WTC11 (cell line): ENCODE data around the gene DENND1B. TPM values are rescaled to one million over a fixed set of nuclear protein-coding genes. Genes with fewer than 3 reads are reported as not detected.
A peak's percentile ranks its signal among the peaks of the same experiment; 100 is the strongest.

Experiments used
- ATAC-seq: fragments of 200-7000 bp; cut with Tn5 transposase; 2 replicates; pipeline ENCODE4 v1.10.0; 2021; ENCODE audit warnings: mild to moderate bottlenecking, moderate library complexity
- CTCF ChIA-PET: fragments of 300-600 bp; sonication (Branson Sonifier 250); formaldehyde crosslinking; loops from one replicate; lab custom pipeline; 2021; ENCODE audit warnings: antibody characterized with exemption; lab: Charles Lee
- POLR2A ChIA-PET: fragments of 350-600 bp; sonication (Branson Sonifier 250); formaldehyde crosslinking; loops from one replicate; lab custom pipeline; 2021; ENCODE audit warnings: antibody characterized with exemption; lab: Charles Lee
- DNase-seq: peaks from one replicate; pipeline ENCODE4 v3.0.0; 2021; ENCODE audit warnings: low spot score
- H3K27ac Mint-ChIP-seq: 2 replicates; pipeline ENCODE4 v1.8.0; 2021; ENCODE audit warnings: mixed read lengths
- H3K27me3 Mint-ChIP-seq: 2 replicates; pipeline ENCODE4 v1.8.0; 2021; ENCODE audit warnings: low read depth, mild to moderate bottlenecking, moderate library complexity, mixed read lengths
- H3K36me3 Mint-ChIP-seq: 2 replicates; pipeline ENCODE4 v1.8.0; 2021; ENCODE audit warnings: mixed read lengths
- H3K4me1 Mint-ChIP-seq: 2 replicates; pipeline ENCODE4 v1.8.0; 2022; ENCODE audit warnings: mixed read lengths
- H3K4me3 Mint-ChIP-seq: 2 replicates; pipeline ENCODE4 v1.8.0; 2021; ENCODE audit warnings: mild to moderate bottlenecking, moderate library complexity, mixed read lengths
- H3K9me3 Mint-ChIP-seq: 2 replicates; pipeline ENCODE4 v1.8.0; 2021; ENCODE audit warnings: mixed read lengths
- ATF1 ChIP-seq: sonication (generic); formaldehyde crosslinking; IDR thresholded peaks from 2 replicates; pipeline ENCODE4 v1.8.1; 2023; ENCODE audit warnings: mild to moderate bottlenecking, moderate library complexity, missing genetic modification reagents
- ELF4 ChIP-seq: sonication (generic); formaldehyde crosslinking; IDR thresholded peaks from 2 replicates; pipeline ENCODE4 v1.8.1; 2022; ENCODE audit warnings: low read depth, mild to moderate bottlenecking, moderate library complexity, missing genetic modification reagents
- EMX1 ChIP-seq: fragments of 250-450 bp; sonication (Bioruptor Pico); IDR thresholded peaks from 2 replicates; pipeline ENCODE4 v1.8.0; 2021; ENCODE audit warnings: mild to moderate bottlenecking
- ETV6 ChIP-seq: sonication (generic); formaldehyde crosslinking; IDR thresholded peaks from 2 replicates; pipeline ENCODE4 v1.8.1; 2022; ENCODE audit warnings: mild to moderate bottlenecking, missing genetic modification reagents
- FOXK1 ChIP-seq: sonication (generic); formaldehyde crosslinking; IDR thresholded peaks from 2 replicates; pipeline ENCODE4 v1.8.0; 2022; ENCODE audit warnings: mild to moderate bottlenecking, moderate library complexity, missing genetic modification reagents
- NFATC4 ChIP-seq: fragments of 250-450 bp; sonication (Bioruptor Pico); IDR thresholded peaks from 2 replicates; pipeline ENCODE4 v1.9.0; 2021; ENCODE audit warnings: mild to moderate bottlenecking
- NR2C2 ChIP-seq: sonication (generic); formaldehyde crosslinking; IDR thresholded peaks from 2 replicates; pipeline ENCODE4 v1.8.0; 2022; ENCODE audit warnings: mild to moderate bottlenecking, missing genetic modification reagents
- OVOL2 ChIP-seq: fragments of 250-450 bp; sonication (Bioruptor Pico); IDR thresholded peaks from 2 replicates; pipeline ENCODE4 v1.9.0; 2021; ENCODE audit warnings: mild to moderate bottlenecking, borderline replicate concordance
- SMAD4 ChIP-seq: sonication (generic); formaldehyde crosslinking; IDR thresholded peaks from 2 replicates; pipeline ENCODE4 v1.8.0; 2022; ENCODE audit warnings: mild to moderate bottlenecking, missing genetic modification reagents
- TP53 ChIP-seq: sonication (generic); formaldehyde crosslinking; IDR thresholded peaks from 2 replicates; pipeline ENCODE4 v1.8.1; 2023; ENCODE audit warnings: mild to moderate bottlenecking, missing genetic modification reagents
- ZNF219 ChIP-seq: sonication (generic); formaldehyde crosslinking; IDR thresholded peaks from 2 replicates; pipeline ENCODE4 v1.8.0; 2023; ENCODE audit warnings: missing genetic modification reagents, mild to moderate bottlenecking, borderline replicate concordance
- total RNA-seq: library from RNA; stranded (reverse); gene quantifications from 3 replicates; pipeline ENCODE4 v1.2.3, GENCODE V29; 2021
- TF ChIP-seq, protein P1 (sequence below): sonication (generic); formaldehyde crosslinking; IDR thresholded peaks from 2 replicates; pipeline ENCODE4 v1.8.0; 2022; ENCODE audit warnings: mild to moderate bottlenecking, missing genetic modification reagents
- TF ChIP-seq, protein P2 (sequence below): sonication (generic); formaldehyde crosslinking; IDR thresholded peaks from 2 replicates; pipeline ENCODE4 v1.8.0; 2023; ENCODE audit warnings: missing genetic modification reagents
- TF ChIP-seq, protein P3 (sequence below): sonication (generic); formaldehyde crosslinking; IDR thresholded peaks from 2 replicates; pipeline ENCODE4 v1.8.0; 2022; ENCODE audit warnings: mild to moderate bottlenecking, missing genetic modification reagents
- TF ChIP-seq, protein P4 (sequence below): fragments of 250-450 bp; sonication (Bioruptor Pico); IDR thresholded peaks from 2 replicates; pipeline ENCODE4 v1.9.0; 2021; ENCODE audit warnings: mild to moderate bottlenecking
- TF ChIP-seq, protein P5 (sequence below): fragments of 250-450 bp; sonication (Bioruptor Pico); IDR thresholded peaks from 2 replicates; pipeline ENCODE4 v2.1.2; 2022; ENCODE audit warnings: mild to moderate bottlenecking, moderate library complexity
- TF ChIP-seq, protein P6 (sequence below): sonication (generic); formaldehyde crosslinking; IDR thresholded peaks from 2 replicates; pipeline ENCODE4 v1.8.1; 2023; ENCODE audit warnings: mild to moderate bottlenecking, missing genetic modification reagents
- TF ChIP-seq, protein P7 (sequence below): sonication (generic); formaldehyde crosslinking; IDR thresholded peaks from 2 replicates; pipeline ENCODE4 v1.8.0; 2022; ENCODE audit warnings: missing genetic modification reagents
- TF ChIP-seq, protein P8 (sequence below): sonication (generic); formaldehyde crosslinking; IDR thresholded peaks from 2 replicates; pipeline ENCODE4 v1.8.1; 2023; ENCODE audit warnings: mild to moderate bottlenecking, missing genetic modification reagents, moderate library complexity
- TF ChIP-seq, protein P9 (sequence below): sonication (generic); formaldehyde crosslinking; IDR thresholded peaks from 2 replicates; pipeline ENCODE4 v1.8.1; 2023; ENCODE audit warnings: mild to moderate bottlenecking, missing genetic modification reagents, moderate library complexity

Gene DENND1B
- total RNA-seq, 1 experiment from 2014 or later: 4.3 TPM

DNA sequence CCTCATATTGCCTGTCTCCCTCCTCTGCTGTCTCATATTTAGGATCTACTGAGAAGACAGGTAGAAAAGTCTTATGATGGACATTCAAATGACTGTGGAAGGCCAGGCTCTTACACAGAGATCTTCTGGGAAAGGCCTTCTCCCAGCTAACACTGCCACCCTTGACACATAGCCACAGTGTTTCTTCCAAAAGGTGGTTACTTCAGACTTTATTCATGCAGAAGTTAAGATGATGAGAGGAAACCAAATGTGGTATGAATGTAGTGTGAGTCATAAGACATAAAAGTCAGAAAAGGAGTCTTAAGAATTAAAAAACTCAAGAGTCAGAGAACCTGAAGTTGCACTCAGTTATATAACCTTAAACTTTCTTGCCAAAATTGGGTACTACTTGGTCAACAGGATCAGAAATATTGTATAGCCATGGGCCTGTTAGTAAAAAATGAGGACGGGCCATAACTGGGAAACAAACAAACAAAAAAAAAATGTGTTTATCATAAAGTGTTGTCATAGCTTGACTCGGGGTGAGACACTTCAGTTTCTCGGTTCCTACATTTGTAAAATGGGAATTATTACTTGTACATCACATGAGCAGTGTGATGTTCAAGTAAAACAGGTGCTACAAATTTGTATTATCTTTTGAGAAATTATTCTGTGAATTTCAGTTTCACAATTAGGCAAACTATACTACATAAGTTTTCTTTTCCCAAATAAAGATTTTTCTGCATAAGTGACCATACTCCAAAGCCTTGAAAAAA is 1.2 kb upstream of the DENND1B start:
- H3K4me1 Mint-ChIP-seq: peaks cover 27% of the 10 kb centered on the region
- POLR2A ChIA-PET: no interaction called here
- ATAC-seq (no peak), DNase-seq (no peak)
- CTCF ChIA-PET: interaction anchor here (0.7 to 1.8 kb wide), 3 partner anchors 68 to 138 kb away, joined by 3 to 6 read pairs (median 5); no protein-coding TSS in a partner anchor
- no peaks in the 10 kb centered on the region for H3K36me3 Mint-ChIP-seq
- peak overlapping the region; percentile 63; the same call in 1 of the 2 replicates for H3K4me3 Mint-ChIP-seq
- peaks cover 15% of the 10 kb centered on the region for H3K27me3 Mint-ChIP-seq
- H3K9me3 Mint-ChIP-seq: peaks cover 9% of the 10 kb centered on the region
- H3K27ac Mint-ChIP-seq: no peak overlapping the region
- TF ChIP-seq ETV6 (no peak), EMX1 (CRISPR knock-in tag) (no peak), ATF1 (CRISPR knock-in tag) (no peak), ELF4 (CRISPR knock-in tag) (no peak), NFATC4 (CRISPR knock-in tag) (no peak), TP53 (CRISPR knock-in tag) (no peak), SMAD4 (CRISPR knock-in tag) (no peak), ZNF219 (no peak), NR2C2 (CRISPR knock-in tag) (no peak), FOXK1 (no peak), OVOL2 (CRISPR knock-in tag) (no peak)
- TF ChIP-seq, protein P1, sequence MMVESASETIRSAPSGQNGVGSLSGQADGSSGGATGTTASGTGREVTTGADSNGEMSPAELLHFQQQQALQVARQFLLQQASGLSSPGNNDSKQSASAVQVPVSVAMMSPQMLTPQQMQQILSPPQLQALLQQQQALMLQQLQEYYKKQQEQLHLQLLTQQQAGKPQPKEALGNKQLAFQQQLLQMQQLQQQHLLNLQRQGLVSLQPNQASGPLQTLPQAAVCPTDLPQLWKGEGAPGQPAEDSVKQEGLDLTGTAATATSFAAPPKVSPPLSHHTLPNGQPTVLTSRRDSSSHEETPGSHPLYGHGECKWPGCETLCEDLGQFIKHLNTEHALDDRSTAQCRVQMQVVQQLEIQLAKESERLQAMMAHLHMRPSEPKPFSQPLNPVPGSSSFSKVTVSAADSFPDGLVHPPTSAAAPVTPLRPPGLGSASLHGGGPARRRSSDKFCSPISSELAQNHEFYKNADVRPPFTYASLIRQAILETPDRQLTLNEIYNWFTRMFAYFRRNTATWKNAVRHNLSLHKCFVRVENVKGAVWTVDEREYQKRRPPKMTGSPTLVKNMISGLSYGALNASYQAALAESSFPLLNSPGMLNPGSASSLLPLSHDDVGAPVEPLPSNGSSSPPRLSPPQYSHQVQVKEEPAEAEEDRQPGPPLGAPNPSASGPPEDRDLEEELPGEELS (CRISPR knock-in tag): no peak
- TF ChIP-seq, protein P2, sequence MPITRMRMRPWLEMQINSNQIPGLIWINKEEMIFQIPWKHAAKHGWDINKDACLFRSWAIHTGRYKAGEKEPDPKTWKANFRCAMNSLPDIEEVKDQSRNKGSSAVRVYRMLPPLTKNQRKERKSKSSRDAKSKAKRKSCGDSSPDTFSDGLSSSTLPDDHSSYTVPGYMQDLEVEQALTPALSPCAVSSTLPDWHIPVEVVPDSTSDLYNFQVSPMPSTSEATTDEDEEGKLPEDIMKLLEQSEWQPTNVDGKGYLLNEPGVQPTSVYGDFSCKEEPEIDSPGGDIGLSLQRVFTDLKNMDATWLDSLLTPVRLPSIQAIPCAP (CRISPR knock-in tag): no peak
- TF ChIP-seq, protein P3, sequence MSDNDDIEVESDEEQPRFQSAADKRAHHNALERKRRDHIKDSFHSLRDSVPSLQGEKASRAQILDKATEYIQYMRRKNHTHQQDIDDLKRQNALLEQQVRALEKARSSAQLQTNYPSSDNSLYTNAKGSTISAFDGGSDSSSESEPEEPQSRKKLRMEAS (CRISPR knock-in tag): no peak
- TF ChIP-seq, protein P4, sequence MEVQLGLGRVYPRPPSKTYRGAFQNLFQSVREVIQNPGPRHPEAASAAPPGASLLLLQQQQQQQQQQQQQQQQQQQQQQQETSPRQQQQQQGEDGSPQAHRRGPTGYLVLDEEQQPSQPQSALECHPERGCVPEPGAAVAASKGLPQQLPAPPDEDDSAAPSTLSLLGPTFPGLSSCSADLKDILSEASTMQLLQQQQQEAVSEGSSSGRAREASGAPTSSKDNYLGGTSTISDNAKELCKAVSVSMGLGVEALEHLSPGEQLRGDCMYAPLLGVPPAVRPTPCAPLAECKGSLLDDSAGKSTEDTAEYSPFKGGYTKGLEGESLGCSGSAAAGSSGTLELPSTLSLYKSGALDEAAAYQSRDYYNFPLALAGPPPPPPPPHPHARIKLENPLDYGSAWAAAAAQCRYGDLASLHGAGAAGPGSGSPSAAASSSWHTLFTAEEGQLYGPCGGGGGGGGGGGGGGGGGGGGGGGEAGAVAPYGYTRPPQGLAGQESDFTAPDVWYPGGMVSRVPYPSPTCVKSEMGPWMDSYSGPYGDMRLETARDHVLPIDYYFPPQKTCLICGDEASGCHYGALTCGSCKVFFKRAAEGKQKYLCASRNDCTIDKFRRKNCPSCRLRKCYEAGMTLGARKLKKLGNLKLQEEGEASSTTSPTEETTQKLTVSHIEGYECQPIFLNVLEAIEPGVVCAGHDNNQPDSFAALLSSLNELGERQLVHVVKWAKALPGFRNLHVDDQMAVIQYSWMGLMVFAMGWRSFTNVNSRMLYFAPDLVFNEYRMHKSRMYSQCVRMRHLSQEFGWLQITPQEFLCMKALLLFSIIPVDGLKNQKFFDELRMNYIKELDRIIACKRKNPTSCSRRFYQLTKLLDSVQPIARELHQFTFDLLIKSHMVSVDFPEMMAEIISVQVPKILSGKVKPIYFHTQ (CRISPR knock-in tag): no peak
- TF ChIP-seq, protein P5, sequence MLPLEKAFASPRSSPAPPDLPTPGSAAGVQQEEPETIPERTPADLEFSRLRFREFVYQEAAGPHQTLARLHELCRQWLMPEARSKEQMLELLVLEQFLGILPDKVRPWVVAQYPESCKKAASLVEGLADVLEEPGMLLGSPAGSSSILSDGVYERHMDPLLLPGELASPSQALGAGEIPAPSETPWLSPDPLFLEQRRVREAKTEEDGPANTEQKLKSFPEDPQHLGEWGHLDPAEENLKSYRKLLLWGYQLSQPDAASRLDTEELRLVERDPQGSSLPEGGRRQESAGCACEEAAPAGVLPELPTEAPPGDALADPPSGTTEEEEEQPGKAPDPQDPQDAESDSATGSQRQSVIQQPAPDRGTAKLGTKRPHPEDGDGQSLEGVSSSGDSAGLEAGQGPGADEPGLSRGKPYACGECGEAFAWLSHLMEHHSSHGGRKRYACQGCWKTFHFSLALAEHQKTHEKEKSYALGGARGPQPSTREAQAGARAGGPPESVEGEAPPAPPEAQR (CRISPR knock-in tag): no peak
- TF ChIP-seq, protein P6, sequence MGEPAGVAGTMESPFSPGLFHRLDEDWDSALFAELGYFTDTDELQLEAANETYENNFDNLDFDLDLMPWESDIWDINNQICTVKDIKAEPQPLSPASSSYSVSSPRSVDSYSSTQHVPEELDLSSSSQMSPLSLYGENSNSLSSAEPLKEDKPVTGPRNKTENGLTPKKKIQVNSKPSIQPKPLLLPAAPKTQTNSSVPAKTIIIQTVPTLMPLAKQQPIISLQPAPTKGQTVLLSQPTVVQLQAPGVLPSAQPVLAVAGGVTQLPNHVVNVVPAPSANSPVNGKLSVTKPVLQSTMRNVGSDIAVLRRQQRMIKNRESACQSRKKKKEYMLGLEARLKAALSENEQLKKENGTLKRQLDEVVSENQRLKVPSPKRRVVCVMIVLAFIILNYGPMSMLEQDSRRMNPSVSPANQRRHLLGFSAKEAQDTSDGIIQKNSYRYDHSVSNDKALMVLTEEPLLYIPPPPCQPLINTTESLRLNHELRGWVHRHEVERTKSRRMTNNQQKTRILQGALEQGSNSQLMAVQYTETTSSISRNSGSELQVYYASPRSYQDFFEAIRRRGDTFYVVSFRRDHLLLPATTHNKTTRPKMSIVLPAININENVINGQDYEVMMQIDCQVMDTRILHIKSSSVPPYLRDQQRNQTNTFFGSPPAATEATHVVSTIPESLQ: no peak
- TF ChIP-seq, protein P7, sequence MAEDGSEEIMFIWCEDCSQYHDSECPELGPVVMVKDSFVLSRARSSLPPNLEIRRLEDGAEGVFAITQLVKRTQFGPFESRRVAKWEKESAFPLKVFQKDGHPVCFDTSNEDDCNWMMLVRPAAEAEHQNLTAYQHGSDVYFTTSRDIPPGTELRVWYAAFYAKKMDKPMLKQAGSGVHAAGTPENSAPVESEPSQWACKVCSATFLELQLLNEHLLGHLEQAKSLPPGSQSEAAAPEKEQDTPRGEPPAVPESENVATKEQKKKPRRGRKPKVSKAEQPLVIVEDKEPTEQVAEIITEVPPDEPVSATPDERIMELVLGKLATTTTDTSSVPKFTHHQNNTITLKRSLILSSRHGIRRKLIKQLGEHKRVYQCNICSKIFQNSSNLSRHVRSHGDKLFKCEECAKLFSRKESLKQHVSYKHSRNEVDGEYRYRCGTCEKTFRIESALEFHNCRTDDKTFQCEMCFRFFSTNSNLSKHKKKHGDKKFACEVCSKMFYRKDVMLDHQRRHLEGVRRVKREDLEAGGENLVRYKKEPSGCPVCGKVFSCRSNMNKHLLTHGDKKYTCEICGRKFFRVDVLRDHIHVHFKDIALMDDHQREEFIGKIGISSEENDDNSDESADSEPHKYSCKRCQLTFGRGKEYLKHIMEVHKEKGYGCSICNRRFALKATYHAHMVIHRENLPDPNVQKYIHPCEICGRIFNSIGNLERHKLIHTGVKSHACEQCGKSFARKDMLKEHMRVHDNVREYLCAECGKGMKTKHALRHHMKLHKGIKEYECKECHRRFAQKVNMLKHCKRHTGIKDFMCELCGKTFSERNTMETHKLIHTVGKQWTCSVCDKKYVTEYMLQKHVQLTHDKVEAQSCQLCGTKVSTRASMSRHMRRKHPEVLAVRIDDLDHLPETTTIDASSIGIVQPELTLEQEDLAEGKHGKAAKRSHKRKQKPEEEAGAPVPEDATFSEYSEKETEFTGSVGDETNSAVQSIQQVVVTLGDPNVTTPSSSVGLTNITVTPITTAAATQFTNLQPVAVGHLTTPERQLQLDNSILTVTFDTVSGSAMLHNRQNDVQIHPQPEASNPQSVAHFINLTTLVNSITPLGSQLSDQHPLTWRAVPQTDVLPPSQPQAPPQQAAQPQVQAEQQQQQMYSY (CRISPR knock-in tag): no peak
- TF ChIP-seq, protein P8, sequence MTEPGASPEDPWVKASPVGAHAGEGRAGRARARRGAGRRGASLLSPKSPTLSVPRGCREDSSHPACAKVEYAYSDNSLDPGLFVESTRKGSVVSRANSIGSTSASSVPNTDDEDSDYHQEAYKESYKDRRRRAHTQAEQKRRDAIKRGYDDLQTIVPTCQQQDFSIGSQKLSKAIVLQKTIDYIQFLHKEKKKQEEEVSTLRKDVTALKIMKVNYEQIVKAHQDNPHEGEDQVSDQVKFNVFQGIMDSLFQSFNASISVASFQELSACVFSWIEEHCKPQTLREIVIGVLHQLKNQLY (CRISPR knock-in tag): no peak
- TF ChIP-seq, protein P9, sequence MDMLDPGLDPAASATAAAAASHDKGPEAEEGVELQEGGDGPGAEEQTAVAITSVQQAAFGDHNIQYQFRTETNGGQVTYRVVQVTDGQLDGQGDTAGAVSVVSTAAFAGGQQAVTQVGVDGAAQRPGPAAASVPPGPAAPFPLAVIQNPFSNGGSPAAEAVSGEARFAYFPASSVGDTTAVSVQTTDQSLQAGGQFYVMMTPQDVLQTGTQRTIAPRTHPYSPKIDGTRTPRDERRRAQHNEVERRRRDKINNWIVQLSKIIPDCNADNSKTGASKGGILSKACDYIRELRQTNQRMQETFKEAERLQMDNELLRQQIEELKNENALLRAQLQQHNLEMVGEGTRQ: no peak
